A549 (cell line): ENCODE results near the gene ANXA10. TPM values are rescaled to one million over a fixed set of nuclear protein-coding genes. Genes with fewer than 3 reads are reported as not detected.

ENCODE experiments used
- ATAC-seq, 2 experiments: fragments of 200-7000 bp in 1 of 2; fragments of >200 bp in 1 of 2; cut with Nextera tagmentation in 1 of 2; cut with Tn5 transposase in 1 of 2; 3 replicates each; pipeline versions ENCODE4 v1.8.0 to v1.9.1; 2018 to 2020; ENCODE audit warnings: mild to moderate bottlenecking in 1 of 2, moderate library complexity in 1 of 2
- CTCF ChIA-PET: fragments of 300-600 bp; sonication (Branson Sonifier 250); formaldehyde crosslinking; extraction: SDS; loops from one replicate; lab custom pipeline; 2021; ENCODE audit warnings: antibody characterized with exemption, inconsistent platforms; lab: Yijun Ruan, JAX
- POLR2A ChIA-PET: fragments of 350-600 bp; formaldehyde crosslinking; extraction: SDS; loops from one replicate; lab custom pipeline; 2021; ENCODE audit warnings: antibody characterized with exemption, inconsistent platforms; lab: Yijun Ruan, JAX
- DNase-seq, 2 experiments: peaks; one replicate each; pipeline versions ENCODE4 v3.0.0 to v3.0.0-alpha.2; 2011 to 2016; ENCODE audit warnings: low read depth in 1 of 2, low spot score in 1 of 2
- FAIRE-seq: peaks from 2 replicates; lab custom pipeline; 2011; peaks lifted over from hg19 to GRCh38; lab: Jason Lieb, UNC
- H3K27ac ChIP-seq, 2 experiments: fragments of >200 bp; sonication (Bioruptor Twin); formaldehyde crosslinking; 3 replicates each; pipeline ENCODE4 v1.5.1; 2016 to 2017
- H3K4me1 ChIP-seq: fragments of >200 bp; sonication (Bioruptor Twin); formaldehyde crosslinking; 3 replicates; pipeline ENCODE4 v1.6.1; 2016
- H3K4me2 ChIP-seq: fragments of >200 bp; sonication (Bioruptor Twin); formaldehyde crosslinking; 3 replicates; pipeline ENCODE4 v1.6.1; 2016
- H3K4me3 ChIP-seq: fragments of >200 bp; sonication (Bioruptor Twin); formaldehyde crosslinking; 3 replicates; pipeline ENCODE4 v1.5.1; 2016
- H3K9me3 ChIP-seq: fragments of >200 bp; sonication (Bioruptor Twin); formaldehyde crosslinking; 3 replicates; pipeline ENCODE4 v1.6.1; 2016
- CEBPB ChIP-seq, 2 experiments: fragments of >200 bp in 1 of 2; sonication (Bioruptor Twin) in 1 of 2; formaldehyde crosslinking in 1 of 2; IDR thresholded peaks; 2 replicates each; pipeline ENCODE4 v1.6.1; 2012 to 2016
- EP300 ChIP-seq, 2 experiments: fragments of >200 bp; sonication (Bioruptor Twin); formaldehyde crosslinking; IDR thresholded peaks; 2 replicates in 1 of 2; 3 replicates in 1 of 2; pipeline ENCODE4 v1.6.1; 2016 to 2017
- FOSL2 ChIP-seq, 2 experiments: fragments of 450-650 bp in 1 of 2; fragments of >200 bp in 1 of 2; sonication (Bioruptor Twin) in 1 of 2; formaldehyde crosslinking; IDR thresholded peaks; 2 replicates each; pipeline versions ENCODE4 v1.5.0 to v1.6.1; 2016 to 2020; ENCODE audit warnings: mild to moderate bottlenecking in 1 of 2, moderate library complexity in 1 of 2
- FOXS1 ChIP-seq: fragments of 250-450 bp; sonication (Bioruptor Pico); IDR thresholded peaks from 2 replicates; pipeline ENCODE4 v1.5.0; 2020; ENCODE audit warnings: mild to moderate bottlenecking, moderate library complexity
- GATA3 ChIP-seq: IDR thresholded peaks from 2 replicates; pipeline ENCODE4 v1.6.1; 2012; ENCODE audit warnings: borderline replicate concordance
- HES2 ChIP-seq: fragments of >200 bp; sonication (Bioruptor Twin); formaldehyde crosslinking; IDR thresholded peaks from 2 replicates; pipeline ENCODE4 v1.6.1; 2016
- HOXB13 ChIP-seq: fragments of 250-450 bp; sonication (Bioruptor Pico); IDR thresholded peaks from 2 replicates; pipeline ENCODE4 v1.5.0; 2020; ENCODE audit warnings: low read depth, mild to moderate bottlenecking, moderate library complexity
- HOXB5 ChIP-seq: fragments of 250-450 bp; sonication (Bioruptor Pico); IDR thresholded peaks from 2 replicates; pipeline ENCODE4 v1.5.0; 2020; ENCODE audit warnings: mild to moderate bottlenecking, moderate library complexity
- JUN ChIP-seq, 2 experiments: fragments of >200 bp; sonication (Bioruptor Twin); formaldehyde crosslinking; IDR thresholded peaks; 2 replicates in 1 of 2; 3 replicates in 1 of 2; pipeline ENCODE4 v1.6.1; 2016 to 2017
- MAFK ChIP-seq: fragments of 450-650 bp; IDR thresholded peaks from 2 replicates; pipeline ENCODE4 v1.6.1; 2014; ENCODE audit not compliant: partially characterized antibody
- MYC ChIP-seq: IDR thresholded peaks from 2 replicates; pipeline ENCODE4 v1.6.1; 2012; ENCODE audit warnings: mild to moderate bottlenecking, inconsistent platforms, low read length, improper control_type of control experiment, borderline replicate concordance
- NPAS2 ChIP-seq: fragments of 250-450 bp; sonication (Bioruptor Pico); IDR thresholded peaks from 2 replicates; pipeline ENCODE4 v1.8.0; 2022; ENCODE audit warnings: mild to moderate bottlenecking, moderate library complexity, borderline replicate concordance
- NR3C1 ChIP-seq: fragments of >200 bp; sonication (Bioruptor Twin); formaldehyde crosslinking; IDR thresholded peaks from 3 replicates; pipeline ENCODE4 v1.6.1; 2017
- POLR2A ChIP-seq: IDR thresholded peaks from 2 replicates; pipeline ENCODE4 v1.6.1; 2012; ENCODE audit warnings: mild to moderate bottlenecking, low read length
- RAD21 ChIP-seq, 2 experiments: fragments of >200 bp in 1 of 2; sonication (Bioruptor Twin) in 1 of 2; formaldehyde crosslinking in 1 of 2; IDR thresholded peaks in 1 of 2; conservative IDR thresholded peaks in 1 of 2; 2 replicates in 1 of 2; 3 replicates in 1 of 2; pipeline ENCODE4 v1.6.1; 2012 to 2018; ENCODE audit warnings: inconsistent platforms in 1 of 2
- RARB ChIP-seq: fragments of 250-450 bp; sonication (Bioruptor Pico); IDR thresholded peaks from 2 replicates; pipeline ENCODE4 v1.8.0; 2021; ENCODE audit warnings: mild to moderate bottlenecking, moderate library complexity
- RCOR1 ChIP-seq: fragments of 150-350 bp; IDR thresholded peaks from 2 replicates; pipeline ENCODE4 v1.6.1; 2014; ENCODE audit warnings: antibody characterized with exemption, low read length, low read depth
- RNF2 ChIP-seq: fragments of 200-600 bp; sonication (generic); IDR thresholded peaks from 2 replicates; pipeline ENCODE4 v1.6.1; 2016; ENCODE audit warnings: low read depth, mild to moderate bottlenecking, antibody characterized with exemption, moderate library complexity, borderline replicate concordance
- TFCP2L1 ChIP-seq: fragments of 250-450 bp; sonication (Bioruptor Pico); IDR thresholded peaks from 2 replicates; pipeline ENCODE4 v1.5.0; 2021; ENCODE audit warnings: mild to moderate bottlenecking
- ZFP36 ChIP-seq: fragments of 450-650 bp; IDR thresholded peaks from 2 replicates; pipeline ENCODE4 v1.6.1; 2014; ENCODE audit warnings: borderline replicate concordance; ENCODE audit not compliant: partially characterized antibody
- WGBS: methylation state at CpG from one replicate; pipeline ENCODE4 v1.1.6; 2017; ENCODE audit errors: missing lambda C conversion rate; 5-methylcytosine and 5-hydroxymethylcytosine counted together
- polyA plus RNA-seq, 4 experiments: library from polyadenylated mRNA; depleted of rRNA in 3 of 4; stranded (reverse); fragments of >200 nt; fragmentation: RNase III in 1 of 4; extraction: RNeasy Plus Mini Kit Qiagen cat#74134 plus additional on column Dnase treatment in 1 of 4; gene quantifications; 2 replicates in 3 of 4; 3 replicates in 1 of 4; pipeline ENCODE4 v1.2.3, GENCODE V29; 2011 to 2017
- TF ChIP-seq, protein P1 (sequence below): fragments of >200 bp; sonication (Bioruptor Twin); formaldehyde crosslinking; IDR thresholded peaks from 3 replicates; pipeline ENCODE4 v1.5.1; 2016
- TF ChIP-seq, protein P2 (sequence below): fragments of 250-450 bp; sonication (Bioruptor Pico); IDR thresholded peaks from 2 replicates; pipeline ENCODE4 v1.5.0; 2020; ENCODE audit warnings: low read depth, mild to moderate bottlenecking, moderate library complexity
- TF ChIP-seq, protein P3 (sequence below): fragments of 250-450 bp; sonication (Bioruptor Pico); IDR thresholded peaks from 2 replicates; pipeline ENCODE4 v1.5.0; 2021; ENCODE audit warnings: mild to moderate bottlenecking, moderate library complexity, borderline replicate concordance
- TF ChIP-seq, protein P4 (sequence below): IDR thresholded peaks from 2 replicates; pipeline ENCODE4 v1.6.1; 2012

The ANXA10 gene
- polyA plus RNA-seq, 2 of the 4 experiments (the other 2 are of a cell fraction), result 1.7 to 4.0 TPM

DNA sequence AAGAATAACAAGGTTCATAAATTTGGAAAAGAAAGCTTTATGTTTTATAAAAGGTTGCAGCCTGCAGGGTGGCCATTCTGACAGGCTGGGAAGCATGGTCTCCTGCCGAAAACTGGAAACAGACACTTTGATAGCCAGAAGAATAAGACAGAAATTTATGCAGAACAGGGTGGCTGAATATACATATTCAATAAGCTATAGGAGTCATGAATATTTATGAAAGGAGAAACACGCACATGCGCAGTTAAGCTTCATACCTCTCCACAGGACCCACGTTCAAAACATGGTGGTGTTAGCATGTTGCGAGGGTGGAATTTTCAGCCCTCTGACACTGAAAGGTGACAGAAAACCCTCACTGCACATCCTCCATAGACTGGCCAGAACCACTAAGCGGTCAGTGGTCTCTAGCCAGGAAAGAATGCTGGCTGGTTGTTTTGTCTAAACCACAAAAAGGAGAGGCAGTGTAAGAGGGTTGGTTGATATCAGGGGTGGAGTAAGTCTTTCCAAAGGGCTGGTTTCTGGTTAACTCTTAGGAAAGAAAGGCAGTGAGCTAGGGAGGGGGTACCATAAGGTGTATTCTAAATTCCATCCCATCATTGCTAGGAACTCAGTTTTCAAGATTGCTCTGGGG, 58.2 kb downstream of the ANXA10 start:
- POLR2A ChIA-PET, result no interaction called here
- Histone ChIP-seq H3K9me3 (no peaks in the 10 kb centered on the region), H3K27ac (no peak overlapping the region), H3K4me1 (no peaks in the 10 kb centered on the region), H3K4me3 (no peak overlapping the region), H3K4me2 (no peak overlapping the region)
- FAIRE-seq (no peak), ATAC-seq (no peak), DNase-seq (no peak)
- CTCF ChIA-PET, result no interaction called here
- TF ChIP-seq CEBPB (IDR thresholded peaks at IDR 0.05), result no peak
- no peak for TF ChIP-seq RNF2
- TF ChIP-seq HES2, result no peak
- TF ChIP-seq, protein P1, sequence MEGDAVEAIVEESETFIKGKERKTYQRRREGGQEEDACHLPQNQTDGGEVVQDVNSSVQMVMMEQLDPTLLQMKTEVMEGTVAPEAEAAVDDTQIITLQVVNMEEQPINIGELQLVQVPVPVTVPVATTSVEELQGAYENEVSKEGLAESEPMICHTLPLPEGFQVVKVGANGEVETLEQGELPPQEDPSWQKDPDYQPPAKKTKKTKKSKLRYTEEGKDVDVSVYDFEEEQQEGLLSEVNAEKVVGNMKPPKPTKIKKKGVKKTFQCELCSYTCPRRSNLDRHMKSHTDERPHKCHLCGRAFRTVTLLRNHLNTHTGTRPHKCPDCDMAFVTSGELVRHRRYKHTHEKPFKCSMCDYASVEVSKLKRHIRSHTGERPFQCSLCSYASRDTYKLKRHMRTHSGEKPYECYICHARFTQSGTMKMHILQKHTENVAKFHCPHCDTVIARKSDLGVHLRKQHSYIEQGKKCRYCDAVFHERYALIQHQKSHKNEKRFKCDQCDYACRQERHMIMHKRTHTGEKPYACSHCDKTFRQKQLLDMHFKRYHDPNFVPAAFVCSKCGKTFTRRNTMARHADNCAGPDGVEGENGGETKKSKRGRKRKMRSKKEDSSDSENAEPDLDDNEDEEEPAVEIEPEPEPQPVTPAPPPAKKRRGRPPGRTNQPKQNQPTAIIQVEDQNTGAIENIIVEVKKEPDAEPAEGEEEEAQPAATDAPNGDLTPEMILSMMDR, result no peak
- no peak for TF ChIP-seq NR3C1
- no peak for TF ChIP-seq GATA3
- 83% methylated on average over 6 of the region's 6 CpGs for WGBS

- ChIA-PET POLR2A (no interaction called here), CTCF (no interaction called here)
- no peak overlapping the region for H3K4me3 ChIP-seq
- H3K4me1 ChIP-seq, result no peaks in the 10 kb centered on the region
- H3K4me2 ChIP-seq, result no peak overlapping the region
- H3K9me3 ChIP-seq, result no peaks in the 10 kb centered on the region
- TF ChIP-seq TFCP2L1 (CRISPR knock-in tag) (no peak), RCOR1 (no peak), ZFP36 (no peak), MYC (no peak), MAFK (no peak), JUN (IDR thresholded peaks at IDR 0.05) (no peak), FOXS1 (CRISPR knock-in tag) (no peak), EP300 (IDR thresholded peaks at IDR 0.05) (no peak), RAD21 (conservative IDR thresholded peaks at IDR 0.05 in 1 of 2, IDR thresholded peaks at IDR 0.05 in 1 of 2) (no peak)
- TF ChIP-seq, protein P2, sequence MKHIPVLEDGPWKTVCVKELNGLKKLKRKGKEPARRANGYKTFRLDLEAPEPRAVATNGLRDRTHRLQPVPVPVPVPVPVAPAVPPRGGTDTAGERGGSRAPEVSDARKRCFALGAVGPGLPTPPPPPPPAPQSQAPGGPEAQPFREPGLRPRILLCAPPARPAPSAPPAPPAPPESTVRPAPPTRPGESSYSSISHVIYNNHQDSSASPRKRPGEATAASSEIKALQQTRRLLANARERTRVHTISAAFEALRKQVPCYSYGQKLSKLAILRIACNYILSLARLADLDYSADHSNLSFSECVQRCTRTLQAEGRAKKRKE, result no peak
- no peak overlapping the region for H3K27ac ChIP-seq
- DNase-seq (no peak), ATAC-seq (no peak), FAIRE-seq (no peak)
- 80% methylated on average over 3 of the region's 3 CpGs for WGBS
These were observed 59.0 kb downstream of the ANXA10 start for GRCh38 chr4:168151327-168151726.

DNA sequence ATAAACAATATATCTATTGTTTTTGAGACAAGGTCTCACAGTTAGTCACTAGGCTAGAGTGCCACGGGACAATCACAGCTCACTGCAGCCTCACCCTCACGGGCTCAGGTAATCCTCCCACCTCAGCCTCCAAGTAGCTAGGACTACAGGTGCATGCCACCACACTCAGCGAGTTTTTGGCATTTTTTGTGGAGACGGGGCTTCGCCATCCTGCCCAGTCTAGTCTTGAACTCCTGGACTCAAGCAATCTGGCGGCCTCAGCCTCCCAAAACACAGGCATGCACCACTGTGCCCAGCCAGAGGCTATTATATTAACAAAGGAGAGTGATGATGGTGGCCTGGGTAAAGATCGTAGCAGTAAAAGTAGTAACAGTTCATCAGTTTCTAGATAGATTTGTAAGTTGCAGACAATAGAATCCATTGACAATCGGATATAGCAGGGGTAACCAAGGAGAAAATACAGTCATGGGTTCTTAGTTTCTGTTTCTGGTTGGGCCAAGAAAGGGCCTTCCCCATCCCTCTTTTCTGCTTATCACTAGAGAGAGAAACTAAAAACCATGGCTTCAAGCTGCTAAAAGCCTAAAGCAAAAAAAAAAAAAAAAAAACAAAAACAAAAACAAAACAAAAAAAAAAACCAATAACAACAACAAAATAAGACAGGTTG, 60.6 kb downstream of the ANXA10 start:
- CTCF ChIA-PET, result interaction anchor here (0.6 to 2.8 kb wide), 25 partner anchors 9 to 1468 kb away, joined by 3 to 21 read pairs (median 3); no protein-coding TSS in a partner anchor
- H3K4me3 ChIP-seq, result no peak overlapping the region
- peak overlapping the region in 1 of 2 experiments; percentile 28; a peak in 1 of 6 replicates for H3K27ac ChIP-seq
- ATAC-seq (no peak), DNase-seq (no peak), FAIRE-seq (no peak)
- POLR2A ChIA-PET, result no interaction called here
- H3K4me1 ChIP-seq, result no peaks in the 10 kb centered on the region
- H3K4me2 ChIP-seq, result peak overlapping the region; percentile 70
- no peaks in the 10 kb centered on the region for H3K9me3 ChIP-seq
- 75% methylated on average over 8 of the region's 8 CpGs for WGBS
- TF ChIP-seq, protein P3, sequence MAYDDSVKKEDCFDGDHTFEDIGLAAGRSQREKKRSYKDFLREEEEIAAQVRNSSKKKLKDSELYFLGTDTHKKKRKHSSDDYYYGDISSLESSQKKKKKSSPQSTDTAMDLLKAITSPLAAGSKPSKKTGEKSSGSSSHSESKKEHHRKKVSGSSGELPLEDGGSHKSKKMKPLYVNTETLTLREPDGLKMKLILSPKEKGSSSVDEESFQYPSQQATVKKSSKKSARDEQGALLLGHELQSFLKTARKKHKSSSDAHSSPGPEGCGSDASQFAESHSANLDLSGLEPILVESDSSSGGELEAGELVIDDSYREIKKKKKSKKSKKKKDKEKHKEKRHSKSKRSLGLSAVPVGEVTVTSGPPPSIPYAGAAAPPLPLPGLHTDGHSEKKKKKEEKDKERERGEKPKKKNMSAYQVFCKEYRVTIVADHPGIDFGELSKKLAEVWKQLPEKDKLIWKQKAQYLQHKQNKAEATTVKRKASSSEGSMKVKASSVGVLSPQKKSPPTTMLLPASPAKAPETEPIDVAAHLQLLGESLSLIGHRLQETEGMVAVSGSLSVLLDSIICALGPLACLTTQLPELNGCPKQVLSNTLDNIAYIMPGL, result no peak
- TF ChIP-seq POLR2A, result no peak
- no peak for TF ChIP-seq NPAS2 (CRISPR knock-in tag)
- no peak for TF ChIP-seq FOSL2 (IDR thresholded peaks at IDR 0.05)
- TF ChIP-seq FOSL2 (CRISPR knock-in tag; IDR thresholded peaks at IDR 0.05), result no peak
- no peak for TF ChIP-seq RARB
- TF ChIP-seq HOXB5 (CRISPR knock-in tag), result no peak
- TF ChIP-seq HOXB13 (CRISPR knock-in tag), result no peak
- TF ChIP-seq, protein P4, sequence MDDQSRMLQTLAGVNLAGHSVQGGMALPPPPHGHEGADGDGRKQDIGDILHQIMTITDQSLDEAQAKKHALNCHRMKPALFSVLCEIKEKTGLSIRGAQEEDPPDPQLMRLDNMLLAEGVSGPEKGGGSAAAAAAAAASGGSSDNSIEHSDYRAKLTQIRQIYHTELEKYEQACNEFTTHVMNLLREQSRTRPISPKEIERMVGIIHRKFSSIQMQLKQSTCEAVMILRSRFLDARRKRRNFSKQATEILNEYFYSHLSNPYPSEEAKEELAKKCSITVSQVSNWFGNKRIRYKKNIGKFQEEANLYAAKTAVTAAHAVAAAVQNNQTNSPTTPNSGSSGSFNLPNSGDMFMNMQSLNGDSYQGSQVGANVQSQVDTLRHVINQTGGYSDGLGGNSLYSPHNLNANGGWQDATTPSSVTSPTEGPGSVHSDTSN, result no peak
- TF ChIP-seq RNF2, result no peak
